Measurements from ENCODE around the gene EXD1. TPM values are rescaled to one million over a fixed set of nuclear protein-coding genes. Genes with fewer than 3 reads are reported as not detected.
"Not testable (repeated sequence)": the region's sequence is repeated elsewhere in the genome, so short reads cannot be mapped to it uniquely, and the experiment has no call there.

Gene EXD1
- total RNA-seq, 1 donor from 2014 or later: not detected

- no peak overlapping the region for H3K4me3 Mint-ChIP-seq
- no peak for TF ChIP-seq CTCF (conservative IDR thresholded peaks at IDR 0.05)
- H3K36me3 Mint-ChIP-seq: peaks cover 12% of the 10 kb centered on the region
- peak overlapping the region; percentile 43 for H3K27ac Mint-ChIP-seq
- no peaks in the 10 kb centered on the region for H3K9me3 Mint-ChIP-seq
- peaks cover 9% of the 10 kb centered on the region for H3K4me1 Mint-ChIP-seq (ENCODE audit: unreplicated experiment)
- H3K27me3 Mint-ChIP-seq: no peaks in the 10 kb centered on the region
- DNase-seq (ENCODE audit: extremely low spot score, unreplicated experiment): no peak
Observed at GRCh38 chr15:41256103-41256502, 25.5 kb upstream of the EXD1 start.

GRCh38 chr15:41254560-41254959 is 24.0 kb upstream of the EXD1 start:
- Mint-ChIP-seq H3K27me3 (no peaks in the 10 kb centered on the region), H3K9me3 (no peaks in the 10 kb centered on the region), H3K36me3 (peaks cover 12% of the 10 kb centered on the region), H3K4me1 (ENCODE audit: unreplicated experiment) (peaks cover 13% of the 10 kb centered on the region), H3K27ac (no peak overlapping the region), H3K4me3 (no peak overlapping the region)
- TF ChIP-seq CTCF (conservative IDR thresholded peaks at IDR 0.05): no peak
- no peak for DNase-seq (ENCODE audit: extremely low spot score, unreplicated experiment)

GRCh38 chr15:41251411-41251810 is 20.9 kb upstream of the EXD1 start:
- Mint-ChIP-seq H3K27me3 (no peaks in the 10 kb centered on the region), H3K4me1 (ENCODE audit: unreplicated experiment) (peaks cover 4% of the 10 kb centered on the region), H3K9me3 (no peaks in the 10 kb centered on the region), H3K36me3 (peaks cover 10% of the 10 kb centered on the region), H3K4me3 (no peak overlapping the region), H3K27ac (no peak overlapping the region)
- TF ChIP-seq CTCF (conservative IDR thresholded peaks at IDR 0.05): no peak
- DNase-seq (ENCODE audit: extremely low spot score, unreplicated experiment): no peak

- not testable (repeated sequence) for H3K9me3 Mint-ChIP-seq; H3K27me3 Mint-ChIP-seq; H3K27ac Mint-ChIP-seq; DNase-seq (ENCODE audit: extremely low spot score, unreplicated experiment); H3K4me1 Mint-ChIP-seq (ENCODE audit: unreplicated experiment); H3K4me3 Mint-ChIP-seq
- H3K36me3 Mint-ChIP-seq: peaks cover 10% of the 10 kb centered on the region
Observed at GRCh38 chr15:41250745-41251144, 20.2 kb upstream of the EXD1 start.

- Mint-ChIP-seq H3K4me1 (ENCODE audit: unreplicated experiment) (peaks cover 4% of the 10 kb centered on the region), H3K27ac (peak overlapping the region; percentile 61), H3K27me3 (no peaks in the 10 kb centered on the region), H3K9me3 (no peaks in the 10 kb centered on the region), H3K4me3 (no peak overlapping the region), H3K36me3 (peaks cover 6% of the 10 kb centered on the region)
- DNase-seq (ENCODE audit: extremely low spot score, unreplicated experiment): no peak
- TF ChIP-seq CTCF (conservative IDR thresholded peaks at IDR 0.05): no peak
Observed at GRCh38 chr15:41241221-41241964, 10.8 kb upstream of the EXD1 start.

GRCh38 chr15:41238100-41238499 is 7.5 kb upstream of the EXD1 start:
- DNase-seq (ENCODE audit: extremely low spot score, unreplicated experiment): no peak
- Mint-ChIP-seq H3K27ac (peak overlapping the region; percentile 27), H3K4me1 (ENCODE audit: unreplicated experiment) (peaks cover 4% of the 10 kb centered on the region), H3K27me3 (no peaks in the 10 kb centered on the region), H3K4me3 (no peak overlapping the region), H3K9me3 (no peaks in the 10 kb centered on the region), H3K36me3 (no peaks in the 10 kb centered on the region)
- TF ChIP-seq CTCF (conservative IDR thresholded peaks at IDR 0.05): no peak
